NCI-H1105 (cell line): Measurements from ENCODE around the gene CDKL4.
"Not testable (repeated sequence)": the region's sequence is repeated elsewhere in the genome, so short reads cannot be mapped to it uniquely, and the experiment has no call there.

Experiments
- DNase-seq: peaks from one replicate; lab custom pipeline; 2025; lab: John Stamatoyannopoulos, UW

Gene CDKL4

GRCh38 chr2:39243469-39244123 lies at the start of gene CDKL4:
TSS of gene CDKL4 (minus strand) at chr2:39243970.
- DNase-seq: peak; percentile 46

GRCh38 chr2:39290433-39290832 lies 46.7 kb upstream of the CDKL4 start:
- no peak for DNase-seq

GRCh38 chr2:39289609-39290008 lies 45.8 kb upstream of the CDKL4 start:
- no peak for DNase-seq

GRCh38 chr2:39283561-39283960 lies 39.8 kb upstream of the CDKL4 start:
- no peak for DNase-seq

GRCh38 chr2:39281391-39281790 lies 37.6 kb upstream of the CDKL4 start:
- DNase-seq: no peak

- no peak for DNase-seq
Measured at GRCh38 chr2:39275016-39275415, 31.2 kb upstream of the CDKL4 start.

- DNase-seq: no peak
Measured at GRCh38 chr2:39269941-39270340, 26.2 kb upstream of the CDKL4 start.

GRCh38 chr2:39266916-39267434 lies 23.2 kb upstream of the CDKL4 start:
- DNase-seq: no peak

- DNase-seq: no peak
Measured at GRCh38 chr2:39266139-39266805, 22.5 kb upstream of the CDKL4 start.

- peak; percentile 62 for DNase-seq
Measured at GRCh38 chr2:39265315-39265714, 21.5 kb upstream of the CDKL4 start.

GRCh38 chr2:39264733-39265132 lies 21.0 kb upstream of the CDKL4 start:
- no peak for DNase-seq

- no peak for DNase-seq
Measured at GRCh38 chr2:39260087-39260486, 16.3 kb upstream of the CDKL4 start.

GRCh38 chr2:39256040-39256439 lies 12.3 kb upstream of the CDKL4 start:
- no peak for DNase-seq

- no peak for DNase-seq
Measured at GRCh38 chr2:39252888-39253518, 9.2 kb upstream of the CDKL4 start.

GRCh38 chr2:39247512-39248043 lies 3.8 kb upstream of the CDKL4 start:
- DNase-seq: peak; percentile 48

GRCh38 chr2:39246382-39246980 lies 2.7 kb upstream of the CDKL4 start:
- no peak for DNase-seq

GRCh38 chr2:39244963-39245625 lies 1.3 kb upstream of the CDKL4 start:
- not testable (repeated sequence) for DNase-seq

- not testable (repeated sequence) for DNase-seq
Measured at GRCh38 chr2:39244241-39244862, 582 bp upstream of the CDKL4 start.

GRCh38 chr2:39241588-39241987 lies 2.2 kb downstream of the CDKL4 start:
- no peak for DNase-seq

- DNase-seq: no peak
Measured at GRCh38 chr2:39240758-39241157, 3.0 kb downstream of the CDKL4 start.

GRCh38 chr2:39234754-39235153 lies 9.0 kb downstream of the CDKL4 start:
- DNase-seq: no peak
